Sigmoid colon (tissue), 7 donors: ENCODE data around the gene RIPOR3. TPM values are rescaled to one million over a fixed set of nuclear protein-coding genes. Genes with fewer than 3 reads are reported as not detected.

Experiments used
- DNase-seq: peaks from one replicate; pipeline ENCODE4 v3.0.0-alpha.2; 2019
- H3K27ac ChIP-seq, 4 donors: fragments of 200-600 bp; sonication (generic); one replicate each; pipeline ENCODE4 v1.5.1; 2016 to 2019; ENCODE audit warnings: mild to moderate bottlenecking in 1 of 4
- H3K27me3 ChIP-seq, 3 donors: fragments of 200-600 bp; sonication (generic); one replicate each; pipeline ENCODE4 v1.5.1; 2019; ENCODE audit warnings: mild to moderate bottlenecking in 1 of 3
- H3K36me3 ChIP-seq, 4 donors: fragments of 200-600 bp; sonication (generic); one replicate each; pipeline ENCODE4 v1.5.1; 2016 to 2019
- H3K4me1 ChIP-seq, 4 donors: fragments of 200-600 bp; sonication (generic); one replicate each; pipeline ENCODE4 v1.5.1; 2017 to 2019
- H3K4me3 ChIP-seq, 4 donors: fragments of 200-600 bp; sonication (generic); one replicate each; pipeline ENCODE4 v1.5.1; 2017 to 2019; ENCODE audit warnings: mild to moderate bottlenecking in 2 of 4, moderate library complexity in 1 of 4
- H3K9me3 ChIP-seq, 4 donors: fragments of 200-600 bp in 3 of 4; sonication (generic) in 3 of 4; one replicate each; pipeline versions ENCODE4 v1.5.1 to v1.6.1; 2013 to 2019
- CTCF ChIP-seq, 4 experiments: fragments of 450-650 bp in 3 of 4; fragments of 200-600 bp in 1 of 4; IDR thresholded peaks; one replicate each; pipeline ENCODE4 v1.5.1; 2016 to 2019; ENCODE audit warnings: antibody characterized with exemption in 4 of 4, mild to moderate bottlenecking in 3 of 4, moderate library complexity in 2 of 4
- EP300 ChIP-seq, 4 donors: sonication (generic); formaldehyde crosslinking; IDR thresholded peaks; one replicate each; pipeline ENCODE4 v1.6.1; 2017; ENCODE audit warnings: antibody characterized with exemption in 4 of 4
- POLR2A ChIP-seq, 2 donors: fragments of 450-650 bp; IDR thresholded peaks; one replicate each; pipeline ENCODE4 v1.6.1; 2016; ENCODE audit warnings: antibody characterized with exemption in 2 of 2, mild to moderate bottlenecking in 2 of 2, moderate library complexity in 2 of 2
- POLR2AphosphoS5 ChIP-seq, 4 donors: sonication (generic); formaldehyde crosslinking; IDR thresholded peaks; one replicate each; pipeline ENCODE4 v1.6.1; 2017; ENCODE audit warnings: antibody characterized with exemption in 4 of 4
- WGBS, 2 donors: extraction: QIAGEN DNeasy Blood & Tissue Kit; methylation state at CpG; one replicate each; pipeline ENCODE4 v1.1.7; 2013; 5-methylcytosine and 5-hydroxymethylcytosine counted together
- intact Hi-C: fragments of 100-400 bp; cut with DNase I; formaldehyde crosslinking; loops from one replicate; pipeline ENCODE4 v1.15.1; 2023
- polyA plus RNA-seq, 3 donors: library from polyadenylated mRNA; stranded (reverse); fragments of 200-250 nt; gene quantifications; one replicate each; pipeline ENCODE4 v1.2.3, GENCODE V29; 2013
- total RNA-seq, 4 donors: library from RNA; depleted of rRNA; stranded (reverse); fragments of >200 nt; gene quantifications; one replicate each; pipeline ENCODE4 v1.1.0, GENCODE V29; 2016
- donor health status: healthy with polysubstance abuse.
- donor health status: Bipolar disorder and iron deficiency.
- donor health status: healthy.

The RIPOR3 gene
- total and polyA plus RNA-seq, 7 donors, result 0.92 to 28.0 (median 9.4) TPM

- 80 to 90% methylated on average over 5 of the region's 5 CpGs for WGBS, 2 donors
- no peak for DNase-seq
- Histone ChIP-seq H3K27me3 (no peaks in the 10 kb centered on the region), H3K4me3 (no peak overlapping the region), H3K9me3 (no peaks in the 10 kb centered on the region), H3K4me1 (peaks cover 0 to 5% (median 1%) of the 10 kb centered on the region in 4 donors), H3K36me3 (peaks cover 17 to 80% (median 46%) of the 10 kb centered on the region in 4 donors), H3K27ac (no peak overlapping the region)
- intact Hi-C loops, result no loop called here
- no peak for TF ChIP-seq EP300 (IDR thresholded peaks at IDR 0.05)
- no peak for TF ChIP-seq CTCF (IDR thresholded peaks at IDR 0.05)
- no peak for TF ChIP-seq POLR2A (IDR thresholded peaks at IDR 0.05)
- no peak for TF ChIP-seq POLR2AphosphoS5 (IDR thresholded peaks at IDR 0.05)
Measured at GRCh38 chr20:50585214-50585613, 106.1 kb downstream of the RIPOR3 start.

GRCh38 chr20:50584687-50585086 is 106.7 kb downstream of the RIPOR3 start:
- H3K36me3 ChIP-seq, result peaks cover 22 to 80% (median 51%) of the 10 kb centered on the region in 4 donors
- no peak overlapping the region for H3K27ac ChIP-seq
- no peak for DNase-seq
- no peaks in the 10 kb centered on the region for H3K27me3 ChIP-seq
- peaks cover 0 to 8% (median 5%) of the 10 kb centered on the region in 4 donors for H3K4me1 ChIP-seq
- TF ChIP-seq POLR2A (IDR thresholded peaks at IDR 0.05) (no peak), POLR2AphosphoS5 (IDR thresholded peaks at IDR 0.05) (no peak), CTCF (IDR thresholded peaks at IDR 0.05) (no peak), EP300 (IDR thresholded peaks at IDR 0.05) (no peak)
- intact Hi-C loops, result no loop called here
- H3K4me3 ChIP-seq, result no peak overlapping the region
- no peaks in the 10 kb centered on the region for H3K9me3 ChIP-seq
- WGBS, 2 donors, result 94% methylated on average over 2 of the region's 2 CpGs

GRCh38 chr20:50583442-50584150 is 107.7 kb downstream of the RIPOR3 start:
- intact Hi-C loops, result no loop called here
- TF ChIP-seq POLR2A (IDR thresholded peaks at IDR 0.05) (no peak), POLR2AphosphoS5 (IDR thresholded peaks at IDR 0.05) (no peak), CTCF (IDR thresholded peaks at IDR 0.05) (no peak)
- DNase-seq, result no peak

GRCh38 chr20:50582591-50583234 is 108.6 kb downstream of the RIPOR3 start:
- TF ChIP-seq CTCF (IDR thresholded peaks at IDR 0.05) (no peak), EP300 (IDR thresholded peaks at IDR 0.05) (no peak), POLR2AphosphoS5 (IDR thresholded peaks at IDR 0.05) (no peak), POLR2A (IDR thresholded peaks at IDR 0.05) (no peak)
- peaks cover 0 to 17% (median 7%) of the 10 kb centered on the region in 4 donors for H3K4me1 ChIP-seq
- H3K9me3 ChIP-seq, result no peaks in the 10 kb centered on the region
- no peaks in the 10 kb centered on the region for H3K27me3 ChIP-seq
- H3K4me3 ChIP-seq, result no peak overlapping the region
- no peak for DNase-seq
- no peak overlapping the region for H3K27ac ChIP-seq
- intact Hi-C loops, result no loop called here
- 80 to 88% methylated on average over 26 of the region's 26 CpGs for WGBS, 2 donors
- peaks cover 35 to 95% (median 66%) of the 10 kb centered on the region in 4 donors for H3K36me3 ChIP-seq

More at GRCh38 chr20:50583442-50584150, 107.7 kb downstream of the RIPOR3 start:
- Histone ChIP-seq H3K4me3 (no peak overlapping the region), H3K27ac (no peak overlapping the region), H3K27me3 (no peaks in the 10 kb centered on the region), H3K4me1 (peaks cover 0 to 10% (median 5%) of the 10 kb centered on the region in 4 donors), H3K36me3 (peaks cover 33 to 90% (median 62%) of the 10 kb centered on the region in 4 donors), H3K9me3 (no peaks in the 10 kb centered on the region)
- 88 to 93% methylated on average over 15 of the region's 15 CpGs for WGBS, 2 donors
